ENCODE data around the gene ATP6V0E2.
A peak's percentile ranks its signal among the peaks of the same experiment; 100 is the strongest.

Gene ATP6V0E2

GRCh38 chr7:149881328-149882247 lies 7.8 kb downstream of the ATP6V0E2 start:
- ChIA-PET CTCF (interaction anchor here (1.1 to 2.4 kb wide), 3 partner anchors 8 to 20 kb away, joined by 4 to 23 read pairs (median 5); partner anchors contain the start of gene ATP6V0E2), POLR2A (no interaction called here)
- TF ChIP-seq CTCF (IDR thresholded peaks at IDR 0.05; ENCODE audit: control extremely low read depth, extremely low read depth, low read depth, missing control alignments): no peak
- DNase-seq (ENCODE audit: extremely low spot score): no peak

DNA sequence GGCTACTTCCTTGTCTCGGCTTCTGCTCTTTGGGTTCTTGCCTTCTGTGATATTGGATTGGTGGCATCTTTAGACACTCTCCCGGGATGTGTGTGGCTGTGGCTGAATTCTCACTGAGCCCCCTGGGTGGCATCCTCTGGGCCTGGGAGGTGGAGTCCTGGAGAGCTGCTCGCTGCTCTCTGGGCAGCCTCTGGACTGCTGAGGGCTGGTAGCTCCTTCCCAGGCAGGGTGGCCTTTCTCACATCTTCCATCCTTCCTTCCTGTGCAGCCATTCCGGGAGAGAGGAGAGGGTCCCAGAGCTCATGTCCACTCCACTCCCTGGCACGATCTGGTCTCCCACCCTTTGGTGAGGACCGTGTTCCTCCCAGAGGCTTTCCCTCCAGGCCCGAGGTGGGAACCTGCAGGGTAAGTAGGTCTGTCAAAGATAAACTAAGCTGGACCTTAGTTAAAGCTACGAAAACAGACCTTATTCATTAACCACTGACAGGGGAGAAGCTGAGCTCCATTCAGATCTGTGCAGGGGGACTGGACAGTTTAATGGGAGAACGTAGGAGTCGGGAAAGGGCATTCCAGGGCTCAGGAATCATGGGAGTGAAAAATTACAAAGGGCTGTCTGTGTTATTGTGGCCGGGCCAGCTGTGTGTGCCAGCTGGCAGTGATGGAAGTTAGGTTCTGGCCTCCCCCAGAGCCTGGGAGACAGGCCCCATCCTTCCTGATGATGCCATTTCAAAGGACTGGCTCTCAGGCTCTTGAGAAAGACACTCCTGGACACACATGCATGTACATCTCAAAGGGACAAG lies 8.7 kb downstream of the ATP6V0E2 start:
- DNase-seq (ENCODE audit: extremely low spot score): no peak
- ChIA-PET POLR2A (no interaction called here), CTCF (interaction anchor here (1.1 to 2.4 kb wide), 3 partner anchors 9 to 21 kb away, joined by 4 to 23 read pairs (median 5); partner anchors contain the start of gene ATP6V0E2)
- TF ChIP-seq CTCF (IDR thresholded peaks at IDR 0.05; ENCODE audit: control extremely low read depth, extremely low read depth, low read depth, missing control alignments): no peak

DNA sequence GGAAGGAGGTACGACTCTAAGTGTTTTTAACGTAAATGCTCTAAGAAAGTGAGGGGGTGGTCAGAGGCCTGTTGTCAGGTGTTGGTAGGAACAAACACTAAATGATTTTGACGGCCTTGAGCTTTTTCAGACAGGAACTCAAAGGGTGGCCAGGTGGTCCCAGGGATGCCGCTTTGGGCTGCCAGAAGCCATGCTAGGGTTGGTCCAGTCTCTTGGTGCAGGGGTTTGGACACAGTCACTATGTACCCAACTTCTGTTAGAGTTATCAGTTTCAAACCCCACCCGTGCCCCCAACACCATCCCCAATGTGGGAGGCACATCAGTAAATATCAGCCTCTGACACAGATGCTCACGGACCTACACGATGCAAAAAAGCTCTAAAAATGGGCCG lies 9.3 kb downstream of the ATP6V0E2 start:
- TF ChIP-seq CTCF (IDR thresholded peaks at IDR 0.05; ENCODE audit: control extremely low read depth, extremely low read depth, low read depth, missing control alignments): no peak
- ChIA-PET POLR2A (no interaction called here), CTCF (interaction anchor here (1.3 to 2.4 kb wide), 3 partner anchors 8 to 22 kb away, joined by 3 to 23 read pairs (median 4); no protein-coding TSS in a partner anchor)
- DNase-seq (ENCODE audit: extremely low spot score): no peak

DNA sequence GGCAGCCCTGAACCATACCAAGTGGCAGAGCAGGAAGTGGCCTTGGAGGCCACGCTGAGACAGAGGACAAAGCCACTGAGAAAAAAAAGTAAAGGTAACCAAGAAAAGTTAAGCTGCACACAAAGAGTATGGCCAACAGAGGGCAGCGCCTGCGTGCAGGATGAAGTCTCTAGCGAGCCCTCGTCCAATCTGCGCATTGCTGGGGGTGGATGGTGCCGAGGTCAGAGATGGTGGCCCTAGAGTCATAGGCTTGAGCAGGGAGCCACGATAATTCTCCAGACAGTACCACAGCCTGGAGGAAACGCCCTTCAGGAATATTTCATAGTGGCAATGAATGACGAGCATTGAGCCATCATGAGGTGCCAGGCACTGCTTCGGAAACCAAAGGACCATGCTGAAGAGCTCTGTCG lies 9.7 kb downstream of the ATP6V0E2 start:
- peak; percentile 70 for DNase-seq (ENCODE audit: extremely low spot score)
- TF ChIP-seq CTCF (IDR thresholded peaks at IDR 0.05; ENCODE audit: control extremely low read depth, extremely low read depth, low read depth, missing control alignments): peak; percentile 71
- POLR2A ChIA-PET: no interaction called here
- CTCF ChIA-PET: interaction anchor here (1.3 to 2.4 kb wide), 4 partner anchors 8 to 22 kb away, joined by 3 to 23 read pairs (median 4); no protein-coding TSS in a partner anchor

- ChIA-PET POLR2A (no interaction called here), CTCF (interaction anchor here (1.3 to 2.4 kb wide), 4 partner anchors 9 to 23 kb away, joined by 3 to 23 read pairs (median 4); no protein-coding TSS in a partner anchor)
- no peak for DNase-seq (ENCODE audit: extremely low spot score)
- no peak for TF ChIP-seq CTCF (IDR thresholded peaks at IDR 0.05; ENCODE audit: control extremely low read depth, extremely low read depth, low read depth, missing control alignments)
Measured at GRCh38 chr7:149884016-149884415, 10.2 kb downstream of the ATP6V0E2 start.

DNA sequence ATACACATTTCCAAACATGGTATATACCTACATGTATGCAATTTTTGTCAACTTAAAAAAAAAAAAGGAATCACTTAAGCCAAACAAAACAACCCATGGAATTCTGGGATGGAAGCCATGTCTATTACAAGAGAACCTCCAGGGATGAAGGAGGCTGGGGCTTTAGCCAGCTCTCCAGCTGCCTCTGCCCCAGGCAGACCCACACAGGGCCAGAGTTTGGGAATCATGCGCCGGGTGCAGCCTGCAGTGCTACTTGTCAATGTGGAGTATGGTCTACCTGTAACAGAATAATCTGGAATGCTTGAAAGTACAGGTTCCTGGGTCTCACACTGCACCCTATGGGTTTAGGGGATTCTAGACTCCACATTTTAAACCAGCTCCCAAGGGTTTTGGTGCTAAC lies 10.8 kb downstream of the ATP6V0E2 start:
- no peak for DNase-seq (ENCODE audit: extremely low spot score)
- no peak for TF ChIP-seq CTCF (IDR thresholded peaks at IDR 0.05; ENCODE audit: control extremely low read depth, extremely low read depth, low read depth, missing control alignments)
- CTCF ChIA-PET: interaction anchor here (0.9 to 1.4 kb wide), 3 partner anchors 11 to 1255 kb away, joined by 3 to 4 read pairs (median 4); no protein-coding TSS in a partner anchor
- POLR2A ChIA-PET: no interaction called here

Measured in GM10248 (cell line).